T-helper 2 cell treated with Interferon-gamma antibody and Interleukin-4, amounts not matched to agents 100 ng/mL and 5 ng/mL, for 36 hours (primary cell): Measurements from ENCODE around the gene NFE2L2. TPM values are rescaled to one million over a fixed set of nuclear protein-coding genes. Genes with fewer than 3 reads are reported as not detected.
"Not testable (repeated sequence)": the region's sequence is repeated elsewhere in the genome, so short reads cannot be mapped to it uniquely, and the experiment has no call there.

Experiments
- intact Hi-C: fragments of 100-400 bp; cut with micrococcal nuclease; formaldehyde crosslinking; loops from one replicate; pipeline ENCODE4 v1.15.1; 2023
- total RNA-seq: library from RNA; stranded (reverse); gene quantifications from 2 replicates; pipeline ENCODE4 v1.2.3, GENCODE V29; 2022

The NFE2L2 gene
- 65.8 and 67.4 TPM in 2 replicates for total RNA-seq

GRCh38 chr2:177264693-177265587, at the start of gene NFE2L2:
NFE2L2 (minus strand) TSS chr2:177264727; CDS start chr2:177264576, 151 bp downstream.
- intact Hi-C loops: loop anchor here (1.0 to 5.0 kb wide), 5 partner anchors 53 to 1263 kb away; partner anchors contain the start of genes HNRNPA3 and LNPK

- intact Hi-C loops: no loop called here
These were observed 49.7 kb upstream of the NFE2L2 start for GRCh38 chr2:177314194-177314593.

GRCh38 chr2:177313162-177313781, 48.7 kb upstream of the NFE2L2 start:
- intact Hi-C loops: no loop called here

- intact Hi-C loops: no loop called here
These were observed 48.0 kb upstream of the NFE2L2 start for GRCh38 chr2:177312562-177312961.

- intact Hi-C loops: not testable (repeated sequence)
These were observed 45.3 kb upstream of the NFE2L2 start for GRCh38 chr2:177309672-177310309.

- intact Hi-C loops: no loop called here
These were observed 42.0 kb upstream of the NFE2L2 start for GRCh38 chr2:177306550-177306949.

GRCh38 chr2:177303939-177304338, 39.4 kb upstream of the NFE2L2 start:
- intact Hi-C loops: no loop called here

- intact Hi-C loops: no loop called here
These were observed 38.0 kb upstream of the NFE2L2 start for GRCh38 chr2:177302552-177302951.

GRCh38 chr2:177298191-177298590, 33.7 kb upstream of the NFE2L2 start:
- intact Hi-C loops: no loop called here

GRCh38 chr2:177296040-177296439, 31.5 kb upstream of the NFE2L2 start:
- intact Hi-C loops: loop anchor here (1.0 kb wide), 2 partner anchors 33 to 132 kb away; no protein-coding TSS in a partner anchor

GRCh38 chr2:177295484-177295883, 31.0 kb upstream of the NFE2L2 start:
- intact Hi-C loops: no loop called here

- intact Hi-C loops: loop anchor here (5.0 kb wide), 2 partner anchors 39 to 41 kb away; no protein-coding TSS in a partner anchor
These were observed 27.2 kb upstream of the NFE2L2 start for GRCh38 chr2:177291701-177292100.

GRCh38 chr2:177289824-177290628, 25.5 kb upstream of the NFE2L2 start:
- intact Hi-C loops: loop anchor here (1.0 to 5.0 kb wide), 4 partner anchors 27 to 78 kb away; partner anchors contain the start of gene HNRNPA3

- intact Hi-C loops: no loop called here
These were observed 23.3 kb upstream of the NFE2L2 start for GRCh38 chr2:177287814-177288213.

- intact Hi-C loops: no loop called here
These were observed 21.6 kb upstream of the NFE2L2 start for GRCh38 chr2:177285892-177286715.

GRCh38 chr2:177284531-177284930, 20.0 kb upstream of the NFE2L2 start:
- intact Hi-C loops: no loop called here

- intact Hi-C loops: no loop called here
These were observed 19.4 kb upstream of the NFE2L2 start for GRCh38 chr2:177283906-177284305.

GRCh38 chr2:177282787-177283572, 18.5 kb upstream of the NFE2L2 start:
- intact Hi-C loops: no loop called here

GRCh38 chr2:177282181-177282641, 17.7 kb upstream of the NFE2L2 start:
- intact Hi-C loops: no loop called here
